ENCODE data around the gene HUS1B.

GRCh38 chr6:657743-658142 is 843 bp upstream of the HUS1B start:
- no peak for TF ChIP-seq POLR2A (IDR thresholded peaks at IDR 0.05; ENCODE audit: low read depth, low read length)
- TF ChIP-seq POLR2AphosphoS5 (IDR thresholded peaks at IDR 0.05; ENCODE audit: low read depth, low read length) = no peak
- no peak for TF ChIP-seq PAX5 (IDR thresholded peaks at IDR 0.05; ENCODE audit: insufficient read depth, low read length, severe bottlenecking)
- no peak for TF ChIP-seq TAF1 (IDR thresholded peaks at IDR 0.05; ENCODE audit: low read depth, low read length)

Data from GM12891 (cell line).